Measurements from ENCODE around the gene PEX11G.

Gene PEX11G

GRCh38 chr19:7512400-7512851 lies 23.6 kb upstream of the PEX11G start:
- Histone ChIP-seq H3K4me2 (ENCODE audit: low read depth, low read length) (no peak overlapping the region), H3K9me2 (replicated peaks; ENCODE audit: insufficient read depth, low read length) (no peaks in the 10 kb centered on the region), H3K27me3 (replicated peaks; ENCODE audit: insufficient read depth, low read length) (peaks cover 73% of the 10 kb centered on the region), H3K9me3 (replicated peaks; ENCODE audit: insufficient read depth, low read length) (no peaks in the 10 kb centered on the region), H3K4me1 (ENCODE audit: low read length) (peaks cover 3% of the 10 kb centered on the region; the same call in 1 of the 2 replicates), H3K79me2 (ENCODE audit: low read length) (no peaks in the 10 kb centered on the region), H2AFZ (ENCODE audit: low read length) (no peak overlapping the region), H3K27ac (ENCODE audit: low read length) (no peak overlapping the region), H3K9ac (ENCODE audit: low read length) (no peak overlapping the region), H3K4me3 (ENCODE audit: low read length) (no peak overlapping the region), H4K20me1 (ENCODE audit: insufficient read depth, low read length) (no peaks in the 10 kb centered on the region), H3K36me3 (replicated peaks; ENCODE audit: insufficient read depth, low read length) (no peaks in the 10 kb centered on the region), H3F3A (ENCODE audit: insufficient read depth, low read length) (no peaks in the 10 kb centered on the region)
- no peak for DNase-seq
- TF ChIP-seq EZH2phosphoT487 (IDR thresholded peaks at IDR 0.05; ENCODE audit: low read length) (no peak), EZH2 (optimal IDR thresholded peaks at IDR 0.05; ENCODE audit: low read depth, low read length) (no peak), CTCF (IDR thresholded peaks at IDR 0.05; ENCODE audit: low read length) (no peak)

GRCh38 chr19:7509625-7510024 lies 20.8 kb upstream of the PEX11G start:
- H4K20me1 ChIP-seq (ENCODE audit: insufficient read depth, low read length), result no peaks in the 10 kb centered on the region
- no peak overlapping the region for H2AFZ ChIP-seq (ENCODE audit: low read length)
- no peaks in the 10 kb centered on the region for H3K79me2 ChIP-seq (ENCODE audit: low read length)
- H3K27ac ChIP-seq (ENCODE audit: low read length), result no peak overlapping the region
- H3K4me3 ChIP-seq (ENCODE audit: low read length), result no peak overlapping the region
- no peaks in the 10 kb centered on the region for H3K4me1 ChIP-seq (ENCODE audit: low read length)
- H3K9ac ChIP-seq (ENCODE audit: low read length), result no peak overlapping the region
- DNase-seq, result no peak
- H3K36me3 ChIP-seq (replicated peaks; ENCODE audit: insufficient read depth, low read length), result no peaks in the 10 kb centered on the region
- H3K4me2 ChIP-seq (ENCODE audit: low read depth, low read length), result no peak overlapping the region
- TF ChIP-seq EZH2 (optimal IDR thresholded peaks at IDR 0.05; ENCODE audit: low read depth, low read length) (no peak), CTCF (IDR thresholded peaks at IDR 0.05; ENCODE audit: low read length) (no peak), EZH2phosphoT487 (IDR thresholded peaks at IDR 0.05; ENCODE audit: low read length) (no peak)
- no peaks in the 10 kb centered on the region; the same call in 1 of the 2 replicates for H3F3A ChIP-seq (ENCODE audit: insufficient read depth, low read length)
- no peaks in the 10 kb centered on the region for H3K9me3 ChIP-seq (replicated peaks; ENCODE audit: insufficient read depth, low read length)
- peaks cover 50% of the 10 kb centered on the region for H3K27me3 ChIP-seq (replicated peaks; ENCODE audit: insufficient read depth, low read length)
- no peaks in the 10 kb centered on the region for H3K9me2 ChIP-seq (replicated peaks; ENCODE audit: insufficient read depth, low read length)

- H3K27ac ChIP-seq (ENCODE audit: low read length), result no peak overlapping the region
- H3F3A ChIP-seq (ENCODE audit: insufficient read depth, low read length), result no peaks in the 10 kb centered on the region; the same call in 1 of the 2 replicates
- no peaks in the 10 kb centered on the region for H3K9me3 ChIP-seq (replicated peaks; ENCODE audit: insufficient read depth, low read length)
- no peaks in the 10 kb centered on the region for H3K79me2 ChIP-seq (ENCODE audit: low read length)
- no peaks in the 10 kb centered on the region for H3K4me1 ChIP-seq (ENCODE audit: low read length)
- TF ChIP-seq EZH2 (optimal IDR thresholded peaks at IDR 0.05; ENCODE audit: low read depth, low read length) (no peak), EZH2phosphoT487 (IDR thresholded peaks at IDR 0.05; ENCODE audit: low read length) (no peak), CTCF (IDR thresholded peaks at IDR 0.05; ENCODE audit: low read length) (no peak)
- H3K9me2 ChIP-seq (replicated peaks; ENCODE audit: insufficient read depth, low read length), result no peaks in the 10 kb centered on the region
- no peak overlapping the region for H3K4me2 ChIP-seq (ENCODE audit: low read depth, low read length)
- no peak overlapping the region for H2AFZ ChIP-seq (ENCODE audit: low read length)
- DNase-seq, result peak; percentile 31
- peaks cover 41% of the 10 kb centered on the region for H3K27me3 ChIP-seq (replicated peaks; ENCODE audit: insufficient read depth, low read length)
- no peak overlapping the region for H3K4me3 ChIP-seq (ENCODE audit: low read length)
- no peaks in the 10 kb centered on the region for H4K20me1 ChIP-seq (ENCODE audit: insufficient read depth, low read length)
- no peak overlapping the region for H3K9ac ChIP-seq (ENCODE audit: low read length)
- H3K36me3 ChIP-seq (replicated peaks; ENCODE audit: insufficient read depth, low read length), result no peaks in the 10 kb centered on the region
These were observed 19.0 kb upstream of the PEX11G start for GRCh38 chr19:7507884-7508283.

Measured in MM.1S (cell line).